Measurements from ENCODE around the gene STRN4.

STRN4 gene

DNA sequence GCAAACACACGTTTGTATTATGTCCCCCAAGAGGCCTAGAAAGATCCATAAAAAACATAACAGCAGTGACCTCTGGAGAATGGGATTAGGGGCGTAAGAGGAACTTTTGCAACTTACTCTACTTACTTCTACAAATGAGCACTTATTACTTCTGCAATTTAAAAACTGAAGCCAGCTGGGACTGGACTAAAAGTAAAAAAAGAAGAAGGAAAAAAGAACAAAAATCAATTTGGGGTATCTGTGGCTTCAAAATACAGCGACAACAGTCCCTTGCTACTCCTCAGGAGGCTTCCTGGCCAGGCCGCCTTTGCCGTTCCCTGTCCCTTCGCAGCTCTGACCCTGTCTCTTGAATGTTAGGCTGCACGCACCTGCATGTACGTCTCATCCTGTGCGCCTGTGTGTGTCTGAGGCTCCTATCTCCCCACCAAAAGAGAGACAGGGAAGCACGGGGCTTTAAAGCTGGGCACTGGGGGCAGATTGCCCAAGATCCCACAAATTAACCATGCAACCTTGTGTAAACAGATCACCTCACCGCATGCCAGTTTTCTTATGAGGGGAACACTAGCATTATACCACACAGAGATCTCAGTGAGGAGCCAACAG, 12.5 kb downstream of the STRN4 start:
- no peaks in the 10 kb centered on the region for H3F3A ChIP-seq (ENCODE audit: insufficient read depth)

DNA sequence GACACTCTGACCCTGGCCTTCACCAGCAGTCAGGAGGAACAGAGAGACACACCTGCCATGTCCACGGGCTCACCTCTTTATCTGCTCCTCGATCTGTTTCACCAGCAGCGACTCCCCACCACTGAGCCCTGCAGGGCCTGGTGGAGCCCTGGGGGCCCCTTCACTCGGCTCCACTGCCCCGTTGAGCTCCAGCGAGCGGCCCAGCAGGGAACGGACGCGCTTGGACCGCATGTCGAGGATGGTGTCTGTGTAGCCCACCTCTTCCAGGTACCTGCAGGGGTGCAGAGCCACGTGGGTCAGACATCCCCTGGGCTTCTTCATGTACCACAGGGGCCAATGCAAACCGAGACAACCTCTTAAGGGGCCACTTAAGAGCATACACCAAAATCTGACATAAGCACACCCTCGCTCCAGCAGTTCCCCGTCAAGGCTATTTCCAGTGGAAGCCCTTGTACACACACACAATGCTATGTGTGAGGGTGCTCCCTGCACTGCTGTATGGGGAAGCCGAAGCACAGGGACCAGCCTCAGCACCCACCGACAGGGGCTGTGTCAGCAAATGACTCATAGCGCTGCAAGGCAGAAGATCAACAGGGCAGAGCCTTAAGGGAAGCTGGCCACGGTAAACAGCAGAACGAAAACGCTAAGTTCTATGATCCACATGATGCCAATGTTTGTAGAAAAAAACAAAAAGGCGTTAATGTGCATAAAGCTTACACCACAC, 13.1 kb downstream of the STRN4 start:
- Histone ChIP-seq H3K4me3 (ENCODE audit: insufficient read depth, low read length, poor library complexity, severe bottlenecking) (no peak overlapping the region), H3K79me2 (ENCODE audit: insufficient read depth, low read length) (peaks cover 29% of the 10 kb centered on the region)
- TF ChIP-seq EZH2phosphoT487 (conservative IDR thresholded peaks at IDR 0.05; ENCODE audit: low read length) (no peak), CTCF (IDR thresholded peaks at IDR 0.05; ENCODE audit: insufficient read depth, low read length, poor library complexity, severe bottlenecking) (no peak)

More for the DNA sequence above, 12.5 kb downstream of the STRN4 start:
- Histone ChIP-seq H3K9me3 (ENCODE audit: insufficient read depth, low read length) (no peaks in the 10 kb centered on the region), H3K79me2 (ENCODE audit: insufficient read depth, low read length) (peaks cover 36% of the 10 kb centered on the region), H3K9ac (ENCODE audit: low read length) (no peak overlapping the region), H3K4me2 (ENCODE audit: low read depth, low read length, poor library complexity, severe bottlenecking) (no peak overlapping the region), H3K27me3 (ENCODE audit: low read length) (no peaks in the 10 kb centered on the region), H4K20me1 (ENCODE audit: low read depth, low read length) (no peaks in the 10 kb centered on the region; the same call in 1 of the 2 replicates), H3K27ac (ENCODE audit: low read depth, low read length) (no peak overlapping the region), H2AFZ (ENCODE audit: low read depth, low read length, severe bottlenecking) (no peak overlapping the region), H3K36me3 (ENCODE audit: low read length) (peaks cover 7% of the 10 kb centered on the region; the same call in 1 of the 2 replicates), H3K9me2 (replicated peaks; ENCODE audit: insufficient read depth, low read length) (no peaks in the 10 kb centered on the region), H3K4me3 (ENCODE audit: insufficient read depth, low read length, poor library complexity, severe bottlenecking) (no peak overlapping the region)
- TF ChIP-seq EZH2phosphoT487 (conservative IDR thresholded peaks at IDR 0.05; ENCODE audit: low read length) (no peak), CTCF (IDR thresholded peaks at IDR 0.05; ENCODE audit: insufficient read depth, low read length, poor library complexity, severe bottlenecking) (no peak)

DNA sequence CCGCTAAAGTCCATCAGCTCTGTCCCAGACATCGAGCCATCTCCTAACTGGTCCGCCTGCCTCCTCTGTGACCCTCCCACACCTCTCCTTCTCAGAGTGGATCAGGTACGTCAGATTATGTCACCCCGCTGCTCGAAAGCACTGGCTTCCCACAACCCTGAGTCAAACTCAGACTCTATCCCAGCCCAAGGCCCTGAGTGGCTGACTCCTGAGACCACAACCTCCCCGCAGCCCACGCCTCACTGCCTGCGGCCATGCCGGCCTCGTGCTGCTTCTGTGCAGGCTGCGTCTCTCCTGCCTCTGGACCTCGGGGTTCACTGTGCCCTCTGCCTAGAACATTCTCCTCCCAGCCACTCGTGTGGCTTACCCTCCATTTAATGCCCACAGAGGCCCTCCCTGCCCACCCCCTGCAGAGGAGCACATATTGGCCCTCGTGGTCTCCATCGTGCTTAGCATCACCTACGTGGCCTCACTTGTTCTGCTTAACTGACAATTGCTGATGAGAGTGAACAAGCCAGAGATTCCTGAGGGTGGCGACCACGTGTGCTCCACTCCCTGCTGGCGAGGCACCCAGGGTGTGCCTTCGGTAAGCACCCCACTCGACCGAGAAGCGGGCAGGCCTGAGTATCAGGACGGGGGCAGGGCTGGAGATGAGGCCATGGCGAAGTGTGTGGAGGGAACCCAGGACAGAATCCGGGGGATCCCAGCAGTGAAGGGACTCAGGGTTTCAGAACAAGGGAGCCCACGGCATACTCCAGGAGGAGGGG, 13.9 kb downstream of the STRN4 start:
- Histone ChIP-seq H4K20me1 (ENCODE audit: low read depth, low read length) (no peaks in the 10 kb centered on the region), H3K27me3 (ENCODE audit: low read length) (no peaks in the 10 kb centered on the region), H3K36me3 (ENCODE audit: low read length) (peaks cover 3% of the 10 kb centered on the region; the same call in 1 of the 2 replicates), H3K4me3 (ENCODE audit: insufficient read depth, low read length, poor library complexity, severe bottlenecking) (no peak overlapping the region), H3K9me2 (replicated peaks; ENCODE audit: insufficient read depth, low read length) (no peaks in the 10 kb centered on the region), H3K4me2 (ENCODE audit: low read depth, low read length, poor library complexity, severe bottlenecking) (no peak overlapping the region), H2AFZ (ENCODE audit: low read depth, low read length, severe bottlenecking) (no peak overlapping the region), H3K27ac (ENCODE audit: low read depth, low read length) (no peak overlapping the region), H3F3A (ENCODE audit: insufficient read depth) (no peaks in the 10 kb centered on the region), H3K9me3 (ENCODE audit: insufficient read depth, low read length) (no peaks in the 10 kb centered on the region), H3K79me2 (ENCODE audit: insufficient read depth, low read length) (peaks cover 23% of the 10 kb centered on the region), H3K9ac (ENCODE audit: low read length) (no peak overlapping the region)
- TF ChIP-seq EZH2phosphoT487 (conservative IDR thresholded peaks at IDR 0.05; ENCODE audit: low read length): no peak
- no peak for TF ChIP-seq CTCF (IDR thresholded peaks at IDR 0.05; ENCODE audit: insufficient read depth, low read length, poor library complexity, severe bottlenecking)

More for the DNA sequence above, 13.1 kb downstream of the STRN4 start:
- no peak overlapping the region for H3K4me2 ChIP-seq (ENCODE audit: low read depth, low read length, poor library complexity, severe bottlenecking)
- H3K36me3 ChIP-seq (ENCODE audit: low read length): peaks cover 5% of the 10 kb centered on the region; the same call in 1 of the 2 replicates
- no peaks in the 10 kb centered on the region for H3K9me2 ChIP-seq (replicated peaks; ENCODE audit: insufficient read depth, low read length)
- no peak overlapping the region for H3K9ac ChIP-seq (ENCODE audit: low read length)
- no peaks in the 10 kb centered on the region for H3K9me3 ChIP-seq (ENCODE audit: insufficient read depth, low read length)
- no peaks in the 10 kb centered on the region for H3K27me3 ChIP-seq (ENCODE audit: low read length)
- no peak overlapping the region for H2AFZ ChIP-seq (ENCODE audit: low read depth, low read length, severe bottlenecking)
- H4K20me1 ChIP-seq (ENCODE audit: low read depth, low read length): no peaks in the 10 kb centered on the region; the same call in 1 of the 2 replicates
- H3F3A ChIP-seq (ENCODE audit: insufficient read depth): no peaks in the 10 kb centered on the region
- no peak overlapping the region for H3K27ac ChIP-seq (ENCODE audit: low read depth, low read length)

All from SU-DHL-6 (cell line).